Naive thymus-derived CD8-positive, alpha-beta T cell (primary cell): ENCODE data around the gene METTL16. TPM values are rescaled to one million over a fixed set of nuclear protein-coding genes. Genes with fewer than 3 reads are reported as not detected.
A peak's percentile ranks its signal among the peaks of the same experiment; 100 is the strongest.
"Not testable (repeated sequence)": the region's sequence is repeated elsewhere in the genome, so short reads cannot be mapped to it uniquely, and the experiment has no call there.

Experiments
- ATAC-seq, 2 donors: fragments of 150-1000 bp; cut with Tn5 transposase in 1 of 2; sonication (Bioruptor Pico), chemical (Tn5 transposase) in 1 of 2; 1 replicate in 1 of 2; 2 replicates in 1 of 2; pipeline ENCODE4 v1.10.0; 2021; ENCODE audit warnings: mild to moderate bottlenecking in 2 of 2, moderate library complexity in 2 of 2
- POLR2A ChIA-PET: fragments of 350-600 bp; sonication (Branson Sonifier 250); formaldehyde crosslinking; loops from one replicate; lab custom pipeline; 2021; ENCODE audit warnings: antibody characterized with exemption; lab: Charles Lee
- DNase-seq, 10 donors: peaks; one replicate each; pipeline versions ENCODE4 v3.0.0 to v3.0.0-alpha.2; 2020 to 2022
- H3K27ac Mint-ChIP-seq, 10 donors: one replicate each; pipeline ENCODE4 v1.8.0; 2020 to 2022; ENCODE audit warnings: mild to moderate bottlenecking in 10 of 10, mixed read lengths in 10 of 10, moderate library complexity in 4 of 10, inconsistent platforms in 1 of 10
- H3K27me3 Mint-ChIP-seq, 5 donors: one replicate each; pipeline ENCODE4 v1.8.0; 2021 to 2022; ENCODE audit warnings: mixed read lengths in 5 of 5
- H3K36me3 Mint-ChIP-seq, 3 donors: one replicate each; pipeline ENCODE4 v1.8.0; 2020 to 2022; ENCODE audit warnings: mixed read lengths in 3 of 3, mild to moderate bottlenecking in 2 of 3, inconsistent platforms in 1 of 3
- H3K4me1 Mint-ChIP-seq, 4 donors: one replicate each; pipeline ENCODE4 v1.8.0; 2021 to 2022; ENCODE audit warnings: mixed read lengths in 4 of 4
- H3K4me3 Mint-ChIP-seq, 10 donors: one replicate each; pipeline ENCODE4 v1.8.0; 2020 to 2022; ENCODE audit warnings: mild to moderate bottlenecking in 10 of 10, mixed read lengths in 10 of 10, moderate library complexity in 6 of 10, inconsistent platforms in 1 of 10
- H3K9me3 Mint-ChIP-seq, 9 donors: one replicate each; pipeline ENCODE4 v1.8.0; 2020 to 2022; ENCODE audit warnings: mixed read lengths in 9 of 9, mild to moderate bottlenecking in 3 of 9, inconsistent platforms in 1 of 9, moderate library complexity in 1 of 9
- polyA plus RNA-seq, 3 donors: library from polyadenylated mRNA; unstranded; fragments of 300-500 nt; fragmentation: Illumina TruSeq; gene quantifications; one replicate each; pipeline ENCODE4 v1.2.3, GENCODE V29; 2021
- total RNA-seq, 8 experiments: library from RNA in 2 of 8; stranded (reverse) in 2 of 8; gene quantifications; one replicate each; pipeline ENCODE4 v1.2.3 and lab custom pipeline; 2021 to 2026

The METTL16 gene, protein sequence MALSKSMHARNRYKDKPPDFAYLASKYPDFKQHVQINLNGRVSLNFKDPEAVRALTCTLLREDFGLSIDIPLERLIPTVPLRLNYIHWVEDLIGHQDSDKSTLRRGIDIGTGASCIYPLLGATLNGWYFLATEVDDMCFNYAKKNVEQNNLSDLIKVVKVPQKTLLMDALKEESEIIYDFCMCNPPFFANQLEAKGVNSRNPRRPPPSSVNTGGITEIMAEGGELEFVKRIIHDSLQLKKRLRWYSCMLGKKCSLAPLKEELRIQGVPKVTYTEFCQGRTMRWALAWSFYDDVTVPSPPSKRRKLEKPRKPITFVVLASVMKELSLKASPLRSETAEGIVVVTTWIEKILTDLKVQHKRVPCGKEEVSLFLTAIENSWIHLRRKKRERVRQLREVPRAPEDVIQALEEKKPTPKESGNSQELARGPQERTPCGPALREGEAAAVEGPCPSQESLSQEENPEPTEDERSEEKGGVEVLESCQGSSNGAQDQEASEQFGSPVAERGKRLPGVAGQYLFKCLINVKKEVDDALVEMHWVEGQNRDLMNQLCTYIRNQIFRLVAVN
- total RNA-seq (10 to 100 TPM; 63.9 to 67.2 TPM), polyA plus RNA-seq (10 to 100 TPM; 18.7 to 35.1 (median 24.1) TPM), total RNA-seq (lab: John Stamatoyannopoulos, UW) (66.9 to 105 (median 93.9) reads per million in 6 experiments)

- Mint-ChIP-seq H3K9me3 (no peaks in the 10 kb centered on the region), H3K4me3 (peak within 1 kb of the TSS in 1 of 10 donors; percentile 55), H3K4me1 (peaks cover 12 to 17% (median 14%) of the 10 kb centered on the region in 4 donors), H3K27ac (peak within 1 kb of the TSS in 1 of 10 donors; percentile 69), H3K36me3 (peaks cover 0 to 12% (median 5%) of the 10 kb centered on the region in 3 donors), H3K27me3 (no peaks in the 10 kb centered on the region)
- ATAC-seq = peak; percentile 97 to 98
- POLR2A ChIA-PET = interaction anchor here (0.5 to 3.2 kb wide), 17 partner anchors 12 to 1974 kb away, joined by 3 to 22 read pairs (median 4); partner anchors contain the start of gene PAFAH1B1
- DNase-seq = peak; percentile 91 to 99 (median 96)
Observed at GRCh38 chr17:2511462-2512369, at the start of gene METTL16. Gene METTL16, minus strand, starts transcription at chr17:2511888. Its CDS starts 9,557 bp downstream, at chr17:2502331.

- peaks cover 8 to 24% (median 15%) of the 10 kb centered on the region in 4 donors for H3K4me1 Mint-ChIP-seq
- H3K27ac Mint-ChIP-seq = no peak overlapping the region
- no peak overlapping the region for H3K4me3 Mint-ChIP-seq
- H3K27me3 Mint-ChIP-seq = peaks cover 0 to 4% (median 0%) of the 10 kb centered on the region in 5 donors
- H3K36me3 Mint-ChIP-seq = no peaks in the 10 kb centered on the region
- H3K9me3 Mint-ChIP-seq = no peaks in the 10 kb centered on the region
- POLR2A ChIA-PET = no interaction called here
- ATAC-seq (no peak), DNase-seq (no peak)
Observed at GRCh38 chr17:2560658-2561057, 49.0 kb upstream of the METTL16 start.

DNA sequence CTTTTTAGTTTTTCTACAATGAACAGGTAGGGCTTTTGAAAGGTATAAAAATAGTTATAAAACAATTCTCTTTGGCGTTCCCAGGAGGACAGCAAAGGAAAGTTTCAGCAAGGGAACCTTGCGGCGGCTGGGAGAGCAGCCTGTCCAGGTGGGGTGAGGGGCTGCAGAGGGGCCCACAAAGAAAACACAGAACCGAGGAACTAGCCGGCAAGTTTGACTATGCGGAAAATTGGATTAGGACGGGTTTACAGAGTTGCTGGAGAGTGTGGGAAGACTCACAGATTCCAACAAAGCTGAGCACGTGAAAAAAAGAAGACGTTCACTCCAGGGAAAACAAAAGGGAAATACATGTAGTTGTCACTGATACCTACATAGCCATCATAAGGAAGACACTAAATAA, 40.2 kb upstream of the METTL16 start:
- DNase-seq = no peak
- H3K9me3 Mint-ChIP-seq = no peaks in the 10 kb centered on the region
- POLR2A ChIA-PET = no interaction called here
- ATAC-seq = no peak
- no peaks in the 10 kb centered on the region for H3K36me3 Mint-ChIP-seq
- peak overlapping the region in 2 of 10 donors; percentile 46 to 90 for H3K27ac Mint-ChIP-seq
- H3K27me3 Mint-ChIP-seq = peaks cover 0 to 9% (median 0%) of the 10 kb centered on the region in 5 donors
- peaks cover 0 to 5% (median 3%) of the 10 kb centered on the region in 4 donors for H3K4me1 Mint-ChIP-seq
- peak overlapping the region in 1 of 10 donors; percentile 73 for H3K4me3 Mint-ChIP-seq

GRCh38 chr17:2551493-2551892, 39.8 kb upstream of the METTL16 start:
- peaks cover 0 to 9% (median 0%) of the 10 kb centered on the region in 5 donors for H3K27me3 Mint-ChIP-seq
- POLR2A ChIA-PET = no interaction called here
- H3K4me1 Mint-ChIP-seq = peaks cover 0 to 5% (median 3%) of the 10 kb centered on the region in 4 donors
- peak overlapping the region in 4 of 10 donors; percentile 4 to 73 (median 38) for H3K4me3 Mint-ChIP-seq
- no peaks in the 10 kb centered on the region for H3K9me3 Mint-ChIP-seq
- DNase-seq = no peak
- no peak for ATAC-seq
- H3K27ac Mint-ChIP-seq = peak overlapping the region in 3 of 10 donors; percentile 43 to 90 (median 46)
- no peaks in the 10 kb centered on the region for H3K36me3 Mint-ChIP-seq

- H3K27me3 Mint-ChIP-seq = peaks cover 0 to 9% (median 4%) of the 10 kb centered on the region in 5 donors
- no peaks in the 10 kb centered on the region for H3K36me3 Mint-ChIP-seq
- ATAC-seq (no peak), DNase-seq (no peak)
- H3K4me3 Mint-ChIP-seq = no peak overlapping the region
- H3K4me1 Mint-ChIP-seq = peaks cover 0 to 5% (median 3%) of the 10 kb centered on the region in 4 donors
- no peaks in the 10 kb centered on the region for H3K9me3 Mint-ChIP-seq
- POLR2A ChIA-PET = interaction anchor here (0.5 kb wide), 1 partner anchor 34 kb away, joined by 3 read pairs; no protein-coding TSS in a partner anchor
- no peak overlapping the region for H3K27ac Mint-ChIP-seq
Observed at GRCh38 chr17:2549392-2550211, 37.9 kb upstream of the METTL16 start.

DNA sequence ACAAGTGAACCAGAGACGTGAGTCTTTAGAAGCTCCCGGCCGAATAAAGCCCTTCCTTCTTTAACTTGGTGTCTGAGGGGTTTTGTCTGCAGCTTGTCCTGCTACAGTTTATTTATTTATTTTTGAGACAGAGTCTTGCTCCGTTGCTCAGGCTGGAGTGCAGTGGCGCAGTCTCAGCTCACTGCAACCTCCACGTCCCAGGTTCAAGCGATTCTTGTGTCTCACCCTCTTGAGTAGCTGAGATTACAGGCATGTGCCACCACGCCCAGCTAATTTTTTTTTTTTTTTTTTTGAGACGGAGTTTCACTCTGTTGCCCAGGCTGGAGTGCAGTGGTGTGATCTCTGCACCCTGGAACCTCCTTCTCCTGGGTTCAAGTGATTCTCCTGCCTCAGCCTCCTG, 36.3 kb upstream of the METTL16 start:
- H3K4me1 Mint-ChIP-seq, H3K27me3 Mint-ChIP-seq, H3K4me3 Mint-ChIP-seq, H3K36me3 Mint-ChIP-seq, POLR2A ChIA-PET, H3K27ac Mint-ChIP-seq, H3K9me3 Mint-ChIP-seq, DNase-seq, ATAC-seq: not testable (repeated sequence)

GRCh38 chr17:2547176-2547575, 35.5 kb upstream of the METTL16 start:
- Mint-ChIP-seq H3K27me3 (peaks cover 0 to 9% (median 4%) of the 10 kb centered on the region in 5 donors), H3K36me3 (no peaks in the 10 kb centered on the region), H3K4me1 (peaks cover 0 to 5% (median 3%) of the 10 kb centered on the region in 4 donors), H3K4me3 (no peak overlapping the region), H3K9me3 (no peaks in the 10 kb centered on the region), H3K27ac (no peak overlapping the region)
- DNase-seq = no peak
- POLR2A ChIA-PET = interaction anchor here (0.7 kb wide), 1 partner anchor 115 kb away, joined by 3 read pairs; no protein-coding TSS in a partner anchor
- no peak for ATAC-seq

DNA sequence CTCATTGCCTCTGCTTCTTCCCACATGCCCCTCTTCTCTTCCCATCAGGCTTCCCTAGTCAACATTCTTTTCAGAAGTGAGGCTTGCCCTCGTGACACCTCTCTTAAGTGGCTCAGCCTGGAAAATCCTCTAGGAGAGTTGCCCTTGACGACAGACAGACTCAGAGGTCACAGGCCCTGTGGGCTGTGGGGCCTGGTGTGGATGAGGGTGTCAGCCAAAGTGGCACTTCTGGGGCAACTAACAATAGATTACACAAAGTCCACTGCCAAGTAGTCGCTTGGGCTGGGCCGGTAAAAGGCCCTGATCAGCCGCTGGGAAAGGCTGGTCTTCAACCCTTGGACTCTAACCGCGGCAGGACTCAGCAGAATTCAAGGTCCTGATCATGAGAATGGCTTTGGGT, 33.7 kb upstream of the METTL16 start:
- Mint-ChIP-seq H3K9me3 (no peaks in the 10 kb centered on the region), H3K27me3 (peaks cover 0 to 4% (median 2%) of the 10 kb centered on the region in 5 donors), H3K27ac (peak overlapping the region in 3 of 10 donors; percentile 28 to 67 (median 52)), H3K36me3 (no peaks in the 10 kb centered on the region), H3K4me3 (no peak overlapping the region), H3K4me1 (no peaks in the 10 kb centered on the region)
- DNase-seq = no peak
- POLR2A ChIA-PET = no interaction called here
- no peak for ATAC-seq

DNA sequence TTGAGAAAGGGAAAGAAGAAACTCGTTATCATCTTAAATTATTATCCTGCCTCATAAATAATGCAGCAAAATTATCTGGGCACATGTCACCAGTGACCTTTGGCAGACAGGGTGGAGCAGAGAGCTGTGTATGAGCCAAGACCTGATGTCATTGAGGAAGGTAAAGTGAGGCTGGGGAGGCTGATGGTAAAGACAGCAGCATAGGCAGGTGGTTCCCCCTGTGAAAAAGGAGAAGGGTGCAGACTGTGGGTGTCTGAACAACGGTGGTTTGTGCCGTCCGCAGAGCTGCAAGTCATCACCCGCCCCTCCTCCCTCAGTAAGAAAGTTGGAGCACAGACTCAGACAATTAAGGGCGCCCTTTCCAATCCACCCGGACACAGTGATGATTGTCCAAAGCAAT, 30.8 kb upstream of the METTL16 start:
- DNase-seq (no peak), ATAC-seq (no peak)
- Mint-ChIP-seq H3K27ac (no peak overlapping the region), H3K36me3 (no peaks in the 10 kb centered on the region), H3K9me3 (no peaks in the 10 kb centered on the region), H3K27me3 (peaks cover 0 to 4% (median 0%) of the 10 kb centered on the region in 5 donors), H3K4me3 (no peak overlapping the region), H3K4me1 (peaks cover 0 to 15% (median 5%) of the 10 kb centered on the region in 4 donors)
- POLR2A ChIA-PET = interaction anchor here (0.5 kb wide), 1 partner anchor 408 kb away, joined by 3 read pairs; no protein-coding TSS in a partner anchor

GRCh38 chr17:2542056-2542455, 30.4 kb upstream of the METTL16 start:
- H3K36me3 Mint-ChIP-seq = no peaks in the 10 kb centered on the region
- H3K27ac Mint-ChIP-seq = no peak overlapping the region
- POLR2A ChIA-PET = interaction anchor here (0.5 kb wide), 1 partner anchor 408 kb away, joined by 3 read pairs; no protein-coding TSS in a partner anchor
- peaks cover 0 to 4% (median 0%) of the 10 kb centered on the region in 5 donors for H3K27me3 Mint-ChIP-seq
- no peak for DNase-seq
- ATAC-seq = no peak
- H3K4me3 Mint-ChIP-seq = no peak overlapping the region
- H3K9me3 Mint-ChIP-seq = no peaks in the 10 kb centered on the region
- H3K4me1 Mint-ChIP-seq = peaks cover 0 to 15% (median 5%) of the 10 kb centered on the region in 4 donors

DNA sequence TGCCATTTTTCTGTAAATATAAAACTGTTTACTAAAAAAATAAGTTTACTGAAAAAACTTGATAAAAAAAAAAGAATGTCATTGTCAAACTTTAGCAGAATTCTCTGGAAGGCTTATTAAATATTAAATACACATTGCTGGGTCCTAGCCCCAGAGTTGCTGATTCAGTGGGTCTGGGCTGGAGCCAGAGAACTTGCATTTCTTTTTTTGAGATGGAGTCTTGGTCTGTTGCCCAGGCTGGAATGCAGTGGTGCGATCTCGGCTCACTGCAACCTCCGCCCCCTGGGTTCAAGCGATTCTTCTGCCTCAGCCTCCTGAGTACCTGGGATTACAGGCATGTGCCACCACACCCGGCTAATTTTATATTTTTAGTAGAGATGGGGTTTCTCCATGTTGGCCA, 25.9 kb upstream of the METTL16 start:
- ATAC-seq, POLR2A ChIA-PET, DNase-seq, H3K9me3 Mint-ChIP-seq, H3K27me3 Mint-ChIP-seq, H3K4me3 Mint-ChIP-seq, H3K36me3 Mint-ChIP-seq: not testable (repeated sequence)
- peaks cover 0 to 15% (median 5%) of the 10 kb centered on the region in 4 donors for H3K4me1 Mint-ChIP-seq
- H3K27ac Mint-ChIP-seq = peak overlapping the region in 2 of 10 donors; percentile 65 to 91
